ENCODE data around the gene FASTKD3. TPM values are rescaled to one million over a fixed set of nuclear protein-coding genes. Genes with fewer than 3 reads are reported as not detected.

The FASTKD3 gene
- total and polyA plus RNA-seq, 9 donors: 4.9 to 11.6 (median 7.2) TPM

DNA sequence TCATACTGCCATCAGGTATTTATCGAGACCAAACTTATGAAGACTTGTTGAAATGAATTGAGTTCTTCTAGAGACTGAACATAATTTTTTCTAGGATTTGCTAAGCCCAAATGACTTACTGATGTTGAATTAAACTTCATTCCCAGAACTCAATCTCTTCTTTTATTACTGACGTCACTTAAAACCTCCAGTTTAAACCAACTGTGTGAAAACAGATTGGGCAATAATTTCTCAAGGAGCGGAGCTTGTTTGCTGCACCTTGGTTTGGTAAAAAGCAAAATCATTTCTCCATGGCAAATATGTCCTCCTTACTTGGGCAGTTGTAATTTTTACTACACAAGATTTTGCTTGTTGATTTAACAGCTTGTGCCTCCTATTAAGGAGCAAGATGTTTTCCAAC lies 55.3 kb downstream of the FASTKD3 start:
- DNase-seq: no peak
- WGBS, 3 donors: 75 to 83% (median 80%) methylated on average over 3 of the region's 3 CpGs
- no peak overlapping the region for H3K4me3 ChIP-seq
- H3K9me3 ChIP-seq: no peaks in the 10 kb centered on the region
- H3K36me3 ChIP-seq: no peaks in the 10 kb centered on the region
- TF ChIP-seq POLR2A (IDR thresholded peaks at IDR 0.05) (no peak), CTCF (IDR thresholded peaks at IDR 0.05) (no peak), EP300 (IDR thresholded peaks at IDR 0.05) (no peak)
- no peak overlapping the region for H3K27ac ChIP-seq
- no peaks in the 10 kb centered on the region for H3K4me1 ChIP-seq (ENCODE audit: insufficient read depth)
- intact Hi-C loops (cut with DNase I): no loop called here
- H3K27me3 ChIP-seq: no peaks in the 10 kb centered on the region

- no peaks in the 10 kb centered on the region for H3K36me3 ChIP-seq
- H3K27ac ChIP-seq: no peak overlapping the region
- no peaks in the 10 kb centered on the region for H3K27me3 ChIP-seq
- WGBS, 3 donors: 42 to 53% (median 43%) methylated on average over 2 of the region's 2 CpGs
- no peak for DNase-seq
- H3K4me3 ChIP-seq: no peak overlapping the region
- TF ChIP-seq POLR2A (IDR thresholded peaks at IDR 0.05) (no peak), EP300 (IDR thresholded peaks at IDR 0.05) (no peak), CTCF (IDR thresholded peaks at IDR 0.05) (no peak)
- intact Hi-C loops (cut with DNase I): no loop called here
- H3K9me3 ChIP-seq: no peaks in the 10 kb centered on the region
- no peaks in the 10 kb centered on the region for H3K4me1 ChIP-seq (ENCODE audit: insufficient read depth)
Measured at GRCh38 chr5:7813007-7813406, 55.8 kb downstream of the FASTKD3 start.

DNA sequence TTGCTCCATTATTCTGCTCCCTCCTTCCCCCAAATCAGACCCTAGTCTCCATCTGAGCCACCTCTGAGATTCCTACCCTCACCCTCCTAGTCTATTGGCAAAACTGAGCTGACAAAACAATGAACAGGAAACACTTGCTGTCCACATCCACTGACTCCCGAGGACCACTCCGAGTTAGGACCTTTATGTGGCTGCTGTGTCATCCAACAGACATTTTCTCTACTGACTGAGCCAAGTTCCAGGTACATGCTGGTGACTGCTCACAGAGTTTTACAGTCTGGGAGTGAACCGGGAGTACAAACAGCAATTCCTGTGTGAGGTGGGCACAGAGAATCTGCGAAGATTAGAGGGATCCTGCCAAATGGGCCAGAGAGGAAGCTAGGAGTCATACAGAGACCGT lies 57.1 kb downstream of the FASTKD3 start:
- DNase-seq: no peak
- 63 to 77% (median 64%) methylated on average over 5 of the region's 5 CpGs for WGBS, 3 donors

More for the DNA sequence above, 57.1 kb downstream of the FASTKD3 start:
- Histone ChIP-seq H3K9me3 (no peaks in the 10 kb centered on the region), H3K4me1 (ENCODE audit: insufficient read depth) (no peaks in the 10 kb centered on the region), H3K36me3 (no peaks in the 10 kb centered on the region), H3K27me3 (no peaks in the 10 kb centered on the region), H3K27ac (no peak overlapping the region), H3K4me3 (no peak overlapping the region)
- TF ChIP-seq POLR2A (IDR thresholded peaks at IDR 0.05) (no peak), CTCF (IDR thresholded peaks at IDR 0.05) (no peak), EP300 (IDR thresholded peaks at IDR 0.05) (no peak)
- intact Hi-C loops (cut with DNase I): no loop called here

Other genes with a start within 250 kb of the FASTKD3 start
- gene CFAP90, start 17.9 kb downstream of the FASTKD3 start, total RNA-seq: 10 to 100 TPM in 1 of 7 donors, 1 to 10 TPM in 3, under 1 TPM in 3; 0.66 to 41.2 (median 1.2) TPM
- 1 to 10 TPM in 1 of 2 donors, under 1 TPM in 1; 0.67 to 1.0 TPM for gene CFAP90, start 17.9 kb downstream of the FASTKD3 start, polyA plus RNA-seq
- gene MTRR, start 117 bp upstream of the FASTKD3 start, total RNA-seq: 10 to 100 TPM; 21.8 to 65.9 (median 42.9) TPM
- gene MTRR, start 117 bp upstream of the FASTKD3 start, polyA plus RNA-seq: 10 to 100 TPM; 23.6 to 31.1 TPM

Measured in ovary (tissue), 9 donors.